ENCODE results near the gene BCL6. TPM values are rescaled to one million over a fixed set of nuclear protein-coding genes. Genes with fewer than 3 reads are reported as not detected.
A peak's percentile ranks its signal among the peaks of the same experiment; 100 is the strongest.

BCL6 gene
- total RNA-seq, 1 donor from 2014 or later = 97.9 TPM

DNA sequence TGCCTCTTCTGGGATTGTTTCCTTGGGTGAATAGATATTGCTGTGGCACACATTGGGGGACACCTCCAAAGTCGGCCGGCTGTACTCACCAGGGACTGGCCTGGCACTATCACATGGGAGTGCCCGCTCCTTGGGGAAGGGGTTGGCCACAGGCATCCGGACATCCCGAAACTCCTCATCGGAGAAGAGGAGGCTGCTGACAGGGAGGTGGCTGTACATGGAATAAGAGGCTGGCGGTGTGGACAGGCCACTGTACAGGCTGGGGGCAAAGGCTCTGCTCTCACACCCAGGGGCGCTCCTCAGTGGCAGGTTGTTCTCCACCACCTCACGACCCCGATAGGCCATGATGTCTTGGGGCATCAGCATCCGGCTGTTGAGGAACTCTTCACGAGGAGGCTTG lies 15.7 kb downstream of the BCL6 start:
- intact Hi-C loops (cut with DNase I) = no loop called here
- Histone ChIP-seq H3K36me3 (peaks cover 90 to 99% of the 10 kb centered on the region in 2 donors), H3K27me3 (no peaks in the 10 kb centered on the region), H3K9me3 (no peaks in the 10 kb centered on the region), H3K4me1 (no peaks in the 10 kb centered on the region), H3K4me3 (no peak overlapping the region), H3K27ac (no peak overlapping the region)
- peak in 1 of 2 donors; percentile 61 for DNase-seq (ENCODE audit: low spot score in 2 of 2)
- TF ChIP-seq, protein P1, sequence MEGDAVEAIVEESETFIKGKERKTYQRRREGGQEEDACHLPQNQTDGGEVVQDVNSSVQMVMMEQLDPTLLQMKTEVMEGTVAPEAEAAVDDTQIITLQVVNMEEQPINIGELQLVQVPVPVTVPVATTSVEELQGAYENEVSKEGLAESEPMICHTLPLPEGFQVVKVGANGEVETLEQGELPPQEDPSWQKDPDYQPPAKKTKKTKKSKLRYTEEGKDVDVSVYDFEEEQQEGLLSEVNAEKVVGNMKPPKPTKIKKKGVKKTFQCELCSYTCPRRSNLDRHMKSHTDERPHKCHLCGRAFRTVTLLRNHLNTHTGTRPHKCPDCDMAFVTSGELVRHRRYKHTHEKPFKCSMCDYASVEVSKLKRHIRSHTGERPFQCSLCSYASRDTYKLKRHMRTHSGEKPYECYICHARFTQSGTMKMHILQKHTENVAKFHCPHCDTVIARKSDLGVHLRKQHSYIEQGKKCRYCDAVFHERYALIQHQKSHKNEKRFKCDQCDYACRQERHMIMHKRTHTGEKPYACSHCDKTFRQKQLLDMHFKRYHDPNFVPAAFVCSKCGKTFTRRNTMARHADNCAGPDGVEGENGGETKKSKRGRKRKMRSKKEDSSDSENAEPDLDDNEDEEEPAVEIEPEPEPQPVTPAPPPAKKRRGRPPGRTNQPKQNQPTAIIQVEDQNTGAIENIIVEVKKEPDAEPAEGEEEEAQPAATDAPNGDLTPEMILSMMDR (IDR thresholded peaks at IDR 0.05) = no peak

DNA sequence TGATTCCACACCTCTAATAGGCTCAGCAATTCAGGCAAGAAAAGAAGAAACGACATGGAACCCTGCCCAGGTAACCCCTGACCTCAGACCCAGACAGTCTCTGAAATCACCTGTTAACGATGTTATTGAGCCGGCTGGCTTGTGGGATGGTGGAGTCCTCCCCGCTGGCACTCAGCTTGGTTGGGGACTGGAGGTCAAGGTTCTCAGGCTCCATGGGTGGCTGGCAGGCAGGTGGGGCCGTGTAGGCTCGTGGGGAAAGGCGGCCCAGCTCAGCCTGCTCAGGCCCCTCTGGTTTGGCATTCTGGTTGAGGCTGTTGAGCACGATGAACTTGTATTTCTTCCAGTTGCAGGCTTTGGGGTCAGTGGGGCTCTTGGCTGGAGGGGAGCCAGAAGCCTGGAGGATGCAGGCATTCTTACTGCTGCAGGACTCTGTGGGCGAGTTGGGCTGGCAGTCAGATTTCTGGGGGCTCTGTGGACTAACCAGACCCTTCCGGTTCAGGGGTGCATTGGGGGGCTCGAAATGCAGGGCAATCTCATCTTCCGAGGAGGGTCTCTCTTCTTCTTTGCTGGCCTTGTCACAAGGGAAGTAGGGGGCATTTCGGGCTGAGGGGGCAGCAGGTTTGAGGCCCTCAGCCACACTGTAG lies 16.2 kb downstream of the BCL6 start:
- intact Hi-C loops (cut with DNase I) = no loop called here
- Histone ChIP-seq H3K4me1 (no peaks in the 10 kb centered on the region), H3K27me3 (no peaks in the 10 kb centered on the region), H3K27ac (no peak overlapping the region), H3K9me3 (no peaks in the 10 kb centered on the region), H3K4me3 (no peak overlapping the region), H3K36me3 (peaks cover 92 to 99% of the 10 kb centered on the region in 2 donors)
- DNase-seq (ENCODE audit: low spot score in 2 of 2) = peak in 1 of 2 donors; percentile 56
- TF ChIP-seq, protein P1 (IDR thresholded peaks at IDR 0.05) = no peak

DNA sequence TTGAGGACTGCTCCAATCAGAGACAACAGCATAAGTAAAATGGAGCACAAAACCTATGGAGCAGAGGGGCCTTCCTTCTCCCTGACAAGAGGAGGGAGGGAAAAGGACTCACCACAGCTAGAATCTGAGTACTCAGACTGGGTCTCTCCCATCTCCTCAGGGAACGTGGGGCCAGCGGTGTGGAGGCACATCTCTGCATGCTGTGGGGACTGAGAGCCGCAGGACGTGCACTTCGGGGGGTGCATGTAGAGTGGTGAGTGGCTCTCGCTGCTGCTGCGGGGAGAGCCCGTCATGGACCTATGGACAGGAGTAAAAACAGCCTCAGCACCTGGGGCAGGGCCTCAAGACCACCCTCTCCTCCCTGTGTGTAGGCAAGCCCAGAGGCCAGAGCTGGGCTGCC lies 17.0 kb downstream of the BCL6 start:
- peaks cover 93 to 99% of the 10 kb centered on the region in 2 donors for H3K36me3 ChIP-seq
- H3K9me3 ChIP-seq = no peaks in the 10 kb centered on the region
- no peak overlapping the region for H3K27ac ChIP-seq
- no peaks in the 10 kb centered on the region for H3K4me1 ChIP-seq
- no peak overlapping the region for H3K4me3 ChIP-seq
- no peaks in the 10 kb centered on the region for H3K27me3 ChIP-seq
- peak in 1 of 2 donors; percentile 42 for DNase-seq (ENCODE audit: low spot score in 2 of 2)
- TF ChIP-seq, protein P1 (IDR thresholded peaks at IDR 0.05) = no peak
- intact Hi-C loops (cut with DNase I) = no loop called here

DNA sequence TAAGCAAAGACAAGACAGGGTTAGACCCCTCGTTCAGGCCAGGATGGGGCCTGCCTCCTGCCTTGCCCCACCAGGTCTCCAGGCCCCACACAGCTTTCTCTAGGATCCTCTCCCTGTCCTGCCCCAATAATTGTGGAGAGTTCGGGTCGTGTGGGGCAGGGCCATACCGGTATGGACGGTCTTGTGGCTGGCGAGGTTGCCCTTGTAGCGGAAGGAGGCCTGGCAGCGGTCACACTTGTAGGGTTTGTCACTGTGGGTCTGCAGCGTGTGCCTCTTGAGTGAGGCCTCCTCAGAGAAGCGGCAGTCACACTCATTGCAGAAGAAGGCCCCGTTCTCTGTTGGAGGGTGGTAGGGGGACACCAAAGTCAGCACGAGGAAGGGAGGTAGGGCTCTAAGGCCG lies 18.7 kb downstream of the BCL6 start:
- no peak overlapping the region for H3K27ac ChIP-seq

DNA sequence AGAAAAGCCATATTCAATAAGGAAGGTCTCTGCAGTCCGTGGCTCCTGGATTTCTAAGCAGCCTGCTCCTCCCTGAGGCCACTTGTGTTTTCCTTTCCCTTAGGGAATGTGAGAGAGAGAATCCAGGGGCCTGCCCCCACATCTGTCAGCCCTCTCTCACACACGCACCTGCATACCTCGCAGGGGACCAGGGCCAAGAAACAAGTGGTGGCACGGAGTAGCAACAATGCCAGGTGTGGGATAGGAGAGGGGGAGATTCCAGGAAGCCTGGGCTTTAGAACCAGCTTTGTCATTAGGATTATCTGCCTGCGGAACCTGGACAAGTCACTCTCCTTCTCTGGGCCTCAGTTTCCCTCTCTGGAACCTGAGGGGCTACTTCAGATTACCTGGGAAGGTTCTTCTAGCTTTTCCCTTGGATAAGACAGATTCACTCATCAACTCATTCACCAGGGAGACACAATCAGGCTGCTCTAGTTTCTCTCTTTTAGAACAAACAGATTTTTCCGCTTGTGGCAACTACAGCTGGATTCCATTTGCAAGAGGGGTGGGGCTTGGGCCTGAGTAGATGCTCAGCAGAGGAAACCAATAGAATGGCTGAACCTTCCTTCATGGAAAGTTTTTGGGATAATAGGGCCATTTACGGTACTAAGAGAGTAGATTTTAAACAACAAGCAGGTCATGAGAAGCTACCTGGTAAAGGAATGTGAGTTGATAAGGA lies 19.5 kb downstream of the BCL6 start:
- Histone ChIP-seq H3K27me3 (no peaks in the 10 kb centered on the region), H3K9me3 (no peaks in the 10 kb centered on the region), H3K36me3 (peaks cover 100% of the 10 kb centered on the region in 2 donors), H3K27ac (no peak overlapping the region), H3K4me3 (no peak overlapping the region), H3K4me1 (no peaks in the 10 kb centered on the region)
- no peak for DNase-seq (ENCODE audit: low spot score in 2 of 2)
- TF ChIP-seq, protein P1 (IDR thresholded peaks at IDR 0.05) = no peak
- intact Hi-C loops (cut with DNase I) = no loop called here

More for the DNA sequence above, 18.7 kb downstream of the BCL6 start:
- no peaks in the 10 kb centered on the region for H3K4me1 ChIP-seq
- H3K27me3 ChIP-seq = no peaks in the 10 kb centered on the region
- intact Hi-C loops (cut with DNase I) = no loop called here
- no peaks in the 10 kb centered on the region for H3K9me3 ChIP-seq
- DNase-seq (ENCODE audit: low spot score in 2 of 2) = peak in 1 of 2 donors; percentile 56
- no peak overlapping the region for H3K4me3 ChIP-seq
- TF ChIP-seq, protein P1 (IDR thresholded peaks at IDR 0.05) = no peak
- peaks cover 99 to 100% of the 10 kb centered on the region in 2 donors for H3K36me3 ChIP-seq

All from ascending aorta (tissue), 2 donors.